SH-SY5Y (cell line): Measurements from ENCODE around the gene LILRB1.

Experiments used
- GATA2 ChIP-seq: IDR thresholded peaks from 2 replicates; pipeline ENCODE4 v1.6.1; 2011; ENCODE audit warnings: mild to moderate bottlenecking, low read depth, low read length
- GATA3 ChIP-seq: IDR thresholded peaks from 2 replicates; pipeline ENCODE4 v1.6.1; 2011; ENCODE audit warnings: low read depth, mild to moderate bottlenecking, low read length, moderate library complexity

DNA sequence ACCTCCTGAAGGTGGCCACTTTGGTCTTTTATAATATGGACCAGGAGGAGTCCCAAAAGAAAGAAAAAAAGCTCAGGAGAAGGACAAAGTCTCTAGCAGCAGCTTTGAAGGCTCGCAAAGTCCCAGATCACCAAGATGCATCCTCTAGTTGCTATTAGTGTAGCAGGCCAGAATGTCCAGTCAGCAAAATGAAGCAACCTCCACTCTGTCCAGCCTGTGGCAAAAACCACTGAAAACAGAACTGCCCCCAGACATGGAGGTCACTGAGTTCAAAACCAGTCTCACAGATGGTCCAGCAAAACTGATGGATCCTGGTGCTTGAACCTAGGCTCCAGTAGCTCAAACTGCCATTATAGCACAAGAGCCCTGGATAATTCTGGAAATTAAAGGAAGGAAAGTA, 42.9 kb downstream of the LILRB1 start:
- TF ChIP-seq GATA2 (no peak), GATA3 (no peak)
